ENCODE results near the gene SAMD11. TPM values are rescaled to one million over a fixed set of nuclear protein-coding genes. Genes with fewer than 3 reads are reported as not detected.
A peak's percentile ranks its signal among the peaks of the same experiment; 100 is the strongest.

The SAMD11 gene
- total and polyA plus RNA-seq, 10 donors, result 7.5 to 37.0 (median 18.9) TPM

DNA sequence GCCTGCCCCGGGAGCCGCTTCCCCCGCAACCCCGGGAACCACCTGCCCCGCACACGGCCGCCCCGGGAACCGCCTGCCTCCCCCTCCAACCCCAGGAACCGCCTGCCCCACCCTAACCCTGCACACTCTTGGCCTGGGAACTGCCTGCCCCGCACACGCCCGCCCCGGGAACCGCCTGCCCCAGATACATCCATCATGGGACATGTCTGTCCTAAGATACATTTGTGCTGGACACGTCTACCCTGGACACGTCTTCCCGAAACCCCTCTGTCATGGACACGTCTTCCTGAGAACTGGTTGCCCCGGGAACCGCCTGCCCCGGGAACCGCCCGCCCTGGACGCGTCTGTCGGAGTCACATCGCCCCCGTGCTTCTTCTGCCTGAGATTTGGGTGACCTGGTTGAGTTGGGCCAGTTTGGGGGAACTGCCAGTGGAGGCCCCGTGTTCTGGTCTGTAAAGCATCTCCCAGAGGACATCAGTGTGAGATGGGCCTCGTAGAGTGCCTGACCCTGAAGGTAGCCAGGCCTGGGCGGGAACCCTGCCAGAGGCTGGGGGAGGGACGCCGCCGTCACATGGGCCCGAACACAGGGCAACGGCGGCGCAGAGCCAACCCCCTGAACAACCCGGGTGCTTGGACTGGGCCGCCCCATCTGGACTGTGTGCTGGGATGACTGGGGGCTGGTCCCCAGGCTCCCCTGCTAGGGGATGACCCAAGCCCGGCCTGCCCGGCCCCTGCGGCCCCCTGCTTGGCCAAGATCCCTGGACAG, 54.5 kb downstream of the SAMD11 start:
- H3K36me3 ChIP-seq, result no peaks in the 10 kb centered on the region
- intact Hi-C loops (cut with DNase I; ENCODE audit: low total_unique reads), result no loop called here
- H3K4me3 ChIP-seq, result no peak overlapping the region
- peak; percentile 66 for DNase-seq
- no peak overlapping the region for H3K27ac ChIP-seq
- H3K4me1 ChIP-seq, result peaks cover 5 to 14% (median 9%) of the 10 kb centered on the region in 6 donors
- peaks cover 0 to 81% (median 38%) of the 10 kb centered on the region in 7 donors for H3K27me3 ChIP-seq (replicated peaks in 1 of 7)
- TF ChIP-seq, protein P1, sequence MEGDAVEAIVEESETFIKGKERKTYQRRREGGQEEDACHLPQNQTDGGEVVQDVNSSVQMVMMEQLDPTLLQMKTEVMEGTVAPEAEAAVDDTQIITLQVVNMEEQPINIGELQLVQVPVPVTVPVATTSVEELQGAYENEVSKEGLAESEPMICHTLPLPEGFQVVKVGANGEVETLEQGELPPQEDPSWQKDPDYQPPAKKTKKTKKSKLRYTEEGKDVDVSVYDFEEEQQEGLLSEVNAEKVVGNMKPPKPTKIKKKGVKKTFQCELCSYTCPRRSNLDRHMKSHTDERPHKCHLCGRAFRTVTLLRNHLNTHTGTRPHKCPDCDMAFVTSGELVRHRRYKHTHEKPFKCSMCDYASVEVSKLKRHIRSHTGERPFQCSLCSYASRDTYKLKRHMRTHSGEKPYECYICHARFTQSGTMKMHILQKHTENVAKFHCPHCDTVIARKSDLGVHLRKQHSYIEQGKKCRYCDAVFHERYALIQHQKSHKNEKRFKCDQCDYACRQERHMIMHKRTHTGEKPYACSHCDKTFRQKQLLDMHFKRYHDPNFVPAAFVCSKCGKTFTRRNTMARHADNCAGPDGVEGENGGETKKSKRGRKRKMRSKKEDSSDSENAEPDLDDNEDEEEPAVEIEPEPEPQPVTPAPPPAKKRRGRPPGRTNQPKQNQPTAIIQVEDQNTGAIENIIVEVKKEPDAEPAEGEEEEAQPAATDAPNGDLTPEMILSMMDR (IDR thresholded peaks at IDR 0.05 in 8 of 11, conservative IDR thresholded peaks at IDR 0.05 in 3 of 11), result no peak
- TF ChIP-seq POLR2AphosphoS5 (IDR thresholded peaks at IDR 0.05) (no peak), POLR2A (IDR thresholded peaks at IDR 0.05) (no peak)
- WGBS, 5 donors, result 88 to 92% (median 89%) methylated on average over 32 to 44 of the region's 44 CpGs
- no peaks in the 10 kb centered on the region for H3K9me3 ChIP-seq

GRCh38 chr1:978835-979743, 55.4 kb downstream of the SAMD11 start:
- intact Hi-C loops (cut with DNase I; ENCODE audit: low total_unique reads), result no loop called here
- H3K36me3 ChIP-seq, result no peaks in the 10 kb centered on the region
- no peak overlapping the region for H3K27ac ChIP-seq
- H3K9me3 ChIP-seq, result no peaks in the 10 kb centered on the region
- peaks cover 0 to 81% (median 35%) of the 10 kb centered on the region in 7 donors for H3K27me3 ChIP-seq (replicated peaks in 1 of 7)
- peaks cover 5 to 19% (median 10%) of the 10 kb centered on the region in 6 donors for H3K4me1 ChIP-seq
- no peak overlapping the region for H3K4me3 ChIP-seq
- no peak for TF ChIP-seq POLR2AphosphoS5 (IDR thresholded peaks at IDR 0.05)
- WGBS, 5 donors, result 88 to 97% (median 92%) methylated on average over 11 to 60 of the region's 60 CpGs
- peak; percentile 71 for DNase-seq

GRCh38 chr1:979744-980072, 56.0 kb downstream of the SAMD11 start:
- Histone ChIP-seq H3K4me1 (peaks cover 8 to 23% (median 11%) of the 10 kb centered on the region in 6 donors), H3K4me3 (no peak overlapping the region), H3K27me3 (replicated peaks in 1 of 7) (peaks cover 0 to 81% (median 32%) of the 10 kb centered on the region in 7 donors), H3K36me3 (no peaks in the 10 kb centered on the region), H3K27ac (no peak overlapping the region), H3K9me3 (no peaks in the 10 kb centered on the region)
- TF ChIP-seq POLR2A (IDR thresholded peaks at IDR 0.05), result no peak
- no peak for DNase-seq
- WGBS, 5 donors, result 92 to 97% (median 93%) methylated on average over 9 of the region's 9 CpGs
- intact Hi-C loops (cut with DNase I; ENCODE audit: low total_unique reads), result no loop called here

DNA sequence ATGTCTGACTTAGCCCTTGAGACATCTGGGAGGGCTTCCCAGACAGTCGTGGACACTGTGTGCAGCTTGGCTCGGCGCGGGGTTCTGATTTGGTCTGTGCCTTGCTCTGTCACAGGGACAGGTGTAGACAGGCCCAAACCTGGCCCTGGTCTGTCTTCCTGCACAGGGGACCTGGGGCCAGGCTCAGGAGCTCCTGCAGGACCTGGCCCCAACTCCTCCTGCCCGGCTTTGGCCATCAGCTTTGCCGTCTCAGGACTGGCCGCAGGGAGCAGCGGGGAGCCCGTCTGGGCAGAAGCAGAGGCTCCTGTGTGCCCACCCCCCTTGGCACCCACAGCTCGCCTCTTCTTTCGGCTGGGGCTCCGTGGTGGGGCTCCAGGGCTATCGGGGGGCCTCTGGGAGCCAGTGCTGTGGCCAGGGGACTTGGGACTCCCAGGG, 56.4 kb downstream of the SAMD11 start:
- Histone ChIP-seq H3K27ac (no peak overlapping the region), H3K36me3 (no peaks in the 10 kb centered on the region), H3K9me3 (no peaks in the 10 kb centered on the region), H3K4me3 (no peak overlapping the region), H3K4me1 (peaks cover 8 to 22% (median 11%) of the 10 kb centered on the region in 6 donors), H3K27me3 (replicated peaks in 1 of 7) (peaks cover 0 to 81% (median 28%) of the 10 kb centered on the region in 7 donors)
- intact Hi-C loops (cut with DNase I; ENCODE audit: low total_unique reads), result no loop called here
- DNase-seq, result peak; percentile 66
- 72 to 90% (median 81%) methylated on average over 1 to 13 of the region's 13 CpGs for WGBS, 5 donors
- TF ChIP-seq POLR2A (IDR thresholded peaks at IDR 0.05) (no peak), POLR2AphosphoS5 (IDR thresholded peaks at IDR 0.05) (no peak)
- TF ChIP-seq, protein P1 (IDR thresholded peaks at IDR 0.05 in 8 of 11, conservative IDR thresholded peaks at IDR 0.05 in 3 of 11), result no peak

Data from spleen (tissue), 11 donors.